GM10266 (cell line): ENCODE measurements around the gene ETV3L.

Source experiments
- DNase-seq: peaks from one replicate; pipeline ENCODE4 v3.0.0; 2012; ENCODE audit errors: extremely low spot score
- CTCF ChIP-seq: IDR thresholded peaks from 2 replicates; pipeline ENCODE4 v1.5.1; 2012; ENCODE audit warnings: mild to moderate bottlenecking, low read depth; ENCODE audit not compliant: control insufficient read depth, insufficient read depth; ENCODE audit errors: missing control alignments

The ETV3L gene

GRCh38 chr1:157142201-157142600 is 42.6 kb upstream of the ETV3L start:
- no peak for TF ChIP-seq CTCF
- DNase-seq = no peak

GRCh38 chr1:157141212-157141855 is 41.7 kb upstream of the ETV3L start:
- DNase-seq = no peak
- no peak for TF ChIP-seq CTCF

- no peak for TF ChIP-seq CTCF
- DNase-seq = no peak
Measured at GRCh38 chr1:157140063-157140588, 40.5 kb upstream of the ETV3L start.

- TF ChIP-seq CTCF = no peak
- no peak for DNase-seq
Measured at GRCh38 chr1:157139052-157139715, 39.6 kb upstream of the ETV3L start.

GRCh38 chr1:157138220-157139051 is 38.8 kb upstream of the ETV3L start, which contains the start of gene ETV3:
Gene ETV3, minus strand, starts transcription at chr1:157138395. Its CDS starts 2,043 bp downstream, at chr1:157136352.
- TF ChIP-seq CTCF = no peak
- peak; percentile 92 for DNase-seq

GRCh38 chr1:157137408-157138219 is 38.0 kb upstream of the ETV3L start:
- DNase-seq = no peak

More at GRCh38 chr1:157137408-157138219, 38.0 kb upstream of the ETV3L start:
- TF ChIP-seq CTCF = no peak
